Upper lobe of left lung (tissue), 4 donors: ENCODE data around the gene CEP97.

Experiments
- CTCF ChIP-seq, 6 experiments: fragments of 450-650 bp in 4 of 6; fragments of 200-600 bp in 2 of 6; sonication (generic) in 2 of 6; IDR thresholded peaks; one replicate each; pipeline ENCODE4 v1.5.1; 2016 to 2019; ENCODE audit warnings: antibody characterized with exemption in 6 of 6
- POLR2A ChIP-seq, 4 donors: fragments of 450-650 bp; IDR thresholded peaks; one replicate each; pipeline ENCODE4 v1.5.1; 2016 to 2017; ENCODE audit warnings: antibody characterized with exemption in 4 of 4, mild to moderate bottlenecking in 2 of 4
- POLR2AphosphoS5 ChIP-seq, 2 donors: sonication (generic); formaldehyde crosslinking; IDR thresholded peaks; one replicate each; pipeline ENCODE4 v1.5.1; 2017; ENCODE audit warnings: antibody characterized with exemption in 2 of 2

GRCh38 chr3:101687142-101687931 lies 37.1 kb upstream of the CEP97 start:
- no peak for TF ChIP-seq CTCF (IDR thresholded peaks at IDR 0.05)
- TF ChIP-seq POLR2AphosphoS5 (IDR thresholded peaks at IDR 0.05): no peak
- TF ChIP-seq POLR2A (IDR thresholded peaks at IDR 0.05): no peak
